Cardiac muscle cell (in vitro differentiated cells and primary cell): ENCODE results near the gene OPHN1. TPM values are rescaled to one million over a fixed set of nuclear protein-coding genes. Genes with fewer than 3 reads are reported as not detected.

Experiments
- DNase-seq, 2 donors: peaks; one replicate each; pipeline versions ENCODE4 v3.0.0 to v3.0.0-alpha.2; 2010 to 2017; ENCODE audit warnings: low read depth in 1 of 2, low spot score in 1 of 2
- H3K27ac ChIP-seq: fragments of 200-600 bp; sonication (generic); 2 replicates; pipeline ENCODE4 v1.5.1; 2016
- H3K27me3 ChIP-seq: fragments of 200-600 bp; sonication (generic); 2 replicates; pipeline ENCODE4 v1.6.0; 2016; ENCODE audit warnings: control low read depth
- H3K36me3 ChIP-seq: fragments of 200-600 bp; sonication (generic); 2 replicates; pipeline ENCODE4 v1.5.1; 2016; ENCODE audit warnings: control low read depth
- H3K4me1 ChIP-seq: fragments of 200-600 bp; sonication (generic); 2 replicates; pipeline ENCODE4 v1.8.1; 2017; ENCODE audit warnings: low read depth, mild to moderate bottlenecking, mixed run types
- H3K4me3 ChIP-seq: fragments of 200-600 bp; sonication (generic); 2 replicates; pipeline ENCODE4 v1.5.1; 2016; ENCODE audit warnings: mild to moderate bottlenecking
- H3K9me3 ChIP-seq: fragments of 200-600 bp; sonication (generic); 2 replicates; pipeline ENCODE4 v1.5.1; 2017; ENCODE audit warnings: low read depth, mild to moderate bottlenecking, control low read depth
- polyA plus RNA-seq: library from polyadenylated mRNA; unstranded; fragments of >200 nt; fragmentation: Nextera tagmentation; extraction: Ambion mirVana; gene quantifications from 2 replicates; pipeline ENCODE4 v1.2.1, GENCODE V29; 2016
- total RNA-seq: library from RNA; depleted of rRNA; stranded (reverse); fragments of >200 nt; gene quantifications from 2 replicates; pipeline ENCODE4 v1.2.3, GENCODE V29; 2016
- TF ChIP-seq, protein P1 (sequence below): IDR thresholded peaks from 2 replicates; pipeline ENCODE4 v1.5.1; 2012; ENCODE audit warnings: low read depth, mild to moderate bottlenecking, low read length

The OPHN1 gene
- total and polyA plus RNA-seq, 2 experiments from 2014 or later = 2.4 to 4.7 TPM

DNA sequence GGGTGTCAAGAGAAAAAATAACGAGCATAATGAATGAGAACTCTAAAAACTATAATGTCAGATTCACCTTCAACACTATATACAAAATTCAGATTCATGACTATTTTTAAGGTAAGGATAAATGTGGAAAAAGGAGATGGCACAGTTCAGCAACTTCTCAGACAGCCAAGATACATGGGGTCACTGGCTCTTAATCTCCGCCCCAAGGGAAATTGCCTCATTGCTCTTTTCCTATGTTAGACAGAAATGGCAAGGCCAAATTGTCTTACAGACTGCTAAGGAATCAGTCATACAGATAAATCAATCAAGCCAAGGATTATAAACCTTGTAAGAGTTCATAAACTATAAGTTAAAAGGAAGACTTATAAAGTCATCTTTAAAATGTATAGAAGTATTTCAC is 183.4 kb downstream of the OPHN1 start:
- Histone ChIP-seq H3K9me3 (no peaks in the 10 kb centered on the region), H3K36me3 (no peaks in the 10 kb centered on the region), H3K27ac (no peak overlapping the region), H3K4me3 (no peak overlapping the region), H3K27me3 (no peaks in the 10 kb centered on the region), H3K4me1 (no peaks in the 10 kb centered on the region)
- no peak for DNase-seq
- TF ChIP-seq, protein P1, sequence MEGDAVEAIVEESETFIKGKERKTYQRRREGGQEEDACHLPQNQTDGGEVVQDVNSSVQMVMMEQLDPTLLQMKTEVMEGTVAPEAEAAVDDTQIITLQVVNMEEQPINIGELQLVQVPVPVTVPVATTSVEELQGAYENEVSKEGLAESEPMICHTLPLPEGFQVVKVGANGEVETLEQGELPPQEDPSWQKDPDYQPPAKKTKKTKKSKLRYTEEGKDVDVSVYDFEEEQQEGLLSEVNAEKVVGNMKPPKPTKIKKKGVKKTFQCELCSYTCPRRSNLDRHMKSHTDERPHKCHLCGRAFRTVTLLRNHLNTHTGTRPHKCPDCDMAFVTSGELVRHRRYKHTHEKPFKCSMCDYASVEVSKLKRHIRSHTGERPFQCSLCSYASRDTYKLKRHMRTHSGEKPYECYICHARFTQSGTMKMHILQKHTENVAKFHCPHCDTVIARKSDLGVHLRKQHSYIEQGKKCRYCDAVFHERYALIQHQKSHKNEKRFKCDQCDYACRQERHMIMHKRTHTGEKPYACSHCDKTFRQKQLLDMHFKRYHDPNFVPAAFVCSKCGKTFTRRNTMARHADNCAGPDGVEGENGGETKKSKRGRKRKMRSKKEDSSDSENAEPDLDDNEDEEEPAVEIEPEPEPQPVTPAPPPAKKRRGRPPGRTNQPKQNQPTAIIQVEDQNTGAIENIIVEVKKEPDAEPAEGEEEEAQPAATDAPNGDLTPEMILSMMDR = no peak

- Histone ChIP-seq H3K4me3 (no peak overlapping the region), H3K27me3 (no peaks in the 10 kb centered on the region), H3K36me3 (no peaks in the 10 kb centered on the region), H3K9me3 (no peaks in the 10 kb centered on the region), H3K27ac (no peak overlapping the region), H3K4me1 (no peaks in the 10 kb centered on the region)
- TF ChIP-seq, protein P1 = no peak
- no peak for DNase-seq
Observed at GRCh38 chrX:68249401-68249831, 183.9 kb downstream of the OPHN1 start.

- no peaks in the 10 kb centered on the region for H3K4me1 ChIP-seq
- H3K4me3 ChIP-seq = no peak overlapping the region
- TF ChIP-seq, protein P1 = peak; percentile 41
- H3K27ac ChIP-seq = no peak overlapping the region
- H3K9me3 ChIP-seq = no peaks in the 10 kb centered on the region
- no peak for DNase-seq
- no peaks in the 10 kb centered on the region for H3K36me3 ChIP-seq
- no peaks in the 10 kb centered on the region for H3K27me3 ChIP-seq
Observed at GRCh38 chrX:68238568-68238967, 194.7 kb downstream of the OPHN1 start.

GRCh38 chrX:68234171-68234910 is 199.0 kb downstream of the OPHN1 start:
- Histone ChIP-seq H3K36me3 (no peaks in the 10 kb centered on the region), H3K27me3 (no peaks in the 10 kb centered on the region), H3K4me1 (peaks cover 3% of the 10 kb centered on the region), H3K27ac (peak overlapping the region; percentile 93), H3K9me3 (no peaks in the 10 kb centered on the region), H3K4me3 (peak overlapping the region; percentile 12)
- TF ChIP-seq, protein P1 = no peak
- peak in 1 of 2 donors; percentile 53 for DNase-seq

DNA sequence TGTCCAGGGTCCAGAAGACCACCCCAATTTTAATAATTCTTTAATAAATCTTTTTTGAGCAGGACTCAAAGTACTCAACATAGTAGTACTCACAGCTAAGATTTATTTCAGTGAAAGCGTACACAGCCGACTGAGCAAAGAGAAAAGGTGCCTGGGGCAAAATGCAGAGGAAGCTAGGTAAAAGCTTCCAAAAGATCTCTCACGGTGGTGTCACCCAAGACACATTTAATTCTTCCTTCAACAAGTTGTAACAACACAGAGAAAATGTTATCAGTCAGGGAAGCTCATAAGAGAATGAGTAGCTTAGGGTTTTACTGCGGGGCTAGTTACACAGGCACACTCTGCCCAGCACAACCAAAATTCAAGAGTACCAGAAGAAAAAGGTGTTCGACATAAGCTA is 201.1 kb downstream of the OPHN1 start:
- Histone ChIP-seq H3K36me3 (no peaks in the 10 kb centered on the region), H3K27me3 (no peaks in the 10 kb centered on the region), H3K9me3 (no peaks in the 10 kb centered on the region), H3K27ac (peak overlapping the region; percentile 30), H3K4me3 (no peak overlapping the region), H3K4me1 (peaks cover 3% of the 10 kb centered on the region)
- no peak for DNase-seq
- TF ChIP-seq, protein P1 = no peak
